HUDEP-2 (cell line): ENCODE measurements around the gene PKD1L1.

ENCODE experiments used
- DNase-seq, 76 experiments: peaks; one replicate each; lab custom pipeline; 2025; ENCODE audit not compliant: unreplicated experiment in 76 of 76; lab: John Stamatoyannopoulos, UW

PKD1L1 gene

GRCh38 chr7:47912332-47912731 lies 35.9 kb downstream of the PKD1L1 start:
- DNase-seq: no peak

GRCh38 chr7:47908720-47909119 lies 39.5 kb downstream of the PKD1L1 start:
- DNase-seq: no peak

DNA sequence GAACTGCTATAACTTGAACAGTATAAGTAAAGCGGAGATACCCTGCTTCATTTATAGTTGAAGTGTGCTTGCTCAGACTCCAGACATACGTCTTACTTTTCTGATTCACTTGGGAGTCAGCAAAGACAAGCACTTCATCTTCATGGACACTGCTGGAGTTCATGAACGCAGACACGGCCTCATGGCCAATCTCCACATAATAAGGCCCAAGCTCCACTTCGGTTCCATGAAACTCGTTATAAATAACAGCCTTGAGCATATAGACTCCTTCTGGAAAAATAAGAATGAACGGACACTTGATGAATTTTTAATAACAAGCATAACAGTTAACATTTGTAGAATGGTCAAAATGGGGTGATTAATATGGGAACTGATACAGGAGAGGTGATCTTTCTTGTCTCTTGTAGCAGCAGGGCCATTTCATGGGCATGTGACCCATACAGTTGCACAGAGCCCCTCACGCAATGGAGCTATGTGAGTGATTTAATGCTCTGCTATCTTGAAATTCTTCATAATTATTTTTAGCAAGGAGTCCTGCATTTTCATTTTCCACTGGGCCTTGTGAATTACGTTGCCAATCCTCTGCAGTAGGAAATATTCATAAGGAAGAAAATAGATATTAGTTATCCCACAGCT lies 40.2 kb downstream of the PKD1L1 start:
- no peak for DNase-seq

- no peak for DNase-seq
Measured at GRCh38 chr7:47906883-47907282, 41.4 kb downstream of the PKD1L1 start.

- DNase-seq: no peak
Measured at GRCh38 chr7:47905076-47905920, 43.0 kb downstream of the PKD1L1 start.

DNA sequence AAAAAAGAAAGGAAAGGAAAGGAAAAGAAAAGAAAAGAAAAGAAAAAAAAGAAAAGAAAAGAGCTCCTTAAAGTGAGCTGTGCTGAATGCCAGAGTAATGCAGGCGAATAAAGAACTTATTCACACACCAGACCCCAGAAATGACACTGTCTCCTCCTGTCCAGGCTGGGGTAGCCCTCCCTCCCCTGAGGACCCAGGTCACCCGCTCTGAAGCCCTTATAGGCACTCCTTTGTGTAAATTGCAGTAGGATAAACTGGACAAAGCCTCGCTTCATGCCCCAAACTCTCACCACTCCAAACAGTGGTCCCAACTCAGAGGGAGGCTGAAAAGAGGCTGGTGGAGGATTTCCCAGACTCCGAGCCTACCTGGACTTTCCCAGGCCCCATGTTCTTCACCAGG lies 46.3 kb downstream of the PKD1L1 start:
- DNase-seq: no peak

GRCh38 chr7:47901542-47901941 lies 46.7 kb downstream of the PKD1L1 start:
- DNase-seq: no peak

DNA sequence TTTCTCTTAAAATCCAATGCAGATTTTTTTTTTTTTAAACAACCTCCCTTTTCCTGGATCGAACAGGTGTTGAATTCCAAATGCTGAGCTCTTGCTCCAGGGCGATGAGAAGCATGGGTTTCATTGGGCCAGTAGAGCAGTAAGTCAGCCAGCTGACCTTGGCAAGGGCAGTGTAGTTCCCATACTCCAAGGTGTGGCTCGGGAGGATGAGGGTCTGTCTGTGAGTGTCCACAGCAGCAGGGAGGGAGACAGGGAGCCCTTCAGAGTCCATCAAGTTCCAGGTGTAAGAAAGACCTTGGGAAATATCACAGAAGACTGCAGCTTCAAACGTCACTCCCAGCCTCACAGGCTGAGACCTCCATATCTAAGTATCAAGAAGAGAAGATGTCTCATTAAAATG lies 50.4 kb downstream of the PKD1L1 start:
- no peak for DNase-seq

DNA sequence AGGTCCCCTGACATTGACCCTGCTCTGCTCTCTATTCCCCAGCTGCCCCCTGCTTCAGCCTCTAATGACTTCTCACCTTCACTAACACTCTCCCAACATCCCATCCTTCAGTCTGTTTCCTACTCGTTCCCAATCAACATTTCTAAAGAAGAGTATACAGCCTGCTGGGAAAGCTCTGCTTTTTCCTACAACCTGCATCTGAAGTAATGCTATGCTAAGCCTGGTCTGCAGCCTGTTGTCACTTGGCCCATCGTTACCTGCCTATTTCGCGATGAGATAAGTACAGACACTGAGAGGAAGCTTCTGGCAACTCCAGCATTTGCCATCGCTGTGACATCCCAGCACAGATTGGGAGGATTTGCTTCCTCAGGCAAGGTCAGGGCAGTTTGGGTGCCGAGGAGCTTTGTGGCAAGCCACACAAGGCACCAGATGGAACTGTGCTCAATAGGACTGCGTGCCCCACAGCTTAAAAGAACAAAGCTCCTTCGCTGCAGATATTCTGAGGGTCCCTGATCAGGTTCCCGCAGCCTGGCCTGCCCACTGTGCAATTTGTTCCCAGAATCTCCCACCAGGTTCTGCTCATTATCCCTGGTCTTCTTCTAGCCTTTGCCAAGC lies 51.4 kb downstream of the PKD1L1 start:
- no peak for DNase-seq

DNA sequence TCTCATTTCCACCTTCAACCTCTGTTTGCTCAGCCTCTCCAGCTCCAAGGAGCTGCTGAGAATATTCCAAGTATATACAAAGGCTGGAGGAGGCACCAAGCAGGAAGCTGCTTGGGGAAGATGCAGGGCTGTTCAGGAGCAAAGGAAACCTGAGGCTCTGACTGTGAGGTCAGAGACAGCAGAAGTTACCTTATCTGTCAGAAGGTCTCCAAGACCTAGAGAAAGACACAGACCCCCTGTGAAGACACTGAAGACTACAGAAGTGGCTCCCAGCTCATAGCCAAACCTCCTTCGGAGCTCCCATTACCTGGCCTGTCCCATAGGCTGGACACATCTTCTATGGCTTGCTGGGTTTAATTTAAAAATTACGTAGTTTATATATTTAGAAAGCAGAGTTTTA lies 53.2 kb downstream of the PKD1L1 start:
- no peak for DNase-seq

GRCh38 chr7:47893721-47894365 lies 54.4 kb downstream of the PKD1L1 start:
- no peak for DNase-seq

- peak in 10 of 76 experiments; percentile 3 to 19 (median 7) for DNase-seq
Measured at GRCh38 chr7:47893238-47893637, 55.0 kb downstream of the PKD1L1 start.

- DNase-seq: no peak
Measured at GRCh38 chr7:47890606-47891005, 57.7 kb downstream of the PKD1L1 start.

DNA sequence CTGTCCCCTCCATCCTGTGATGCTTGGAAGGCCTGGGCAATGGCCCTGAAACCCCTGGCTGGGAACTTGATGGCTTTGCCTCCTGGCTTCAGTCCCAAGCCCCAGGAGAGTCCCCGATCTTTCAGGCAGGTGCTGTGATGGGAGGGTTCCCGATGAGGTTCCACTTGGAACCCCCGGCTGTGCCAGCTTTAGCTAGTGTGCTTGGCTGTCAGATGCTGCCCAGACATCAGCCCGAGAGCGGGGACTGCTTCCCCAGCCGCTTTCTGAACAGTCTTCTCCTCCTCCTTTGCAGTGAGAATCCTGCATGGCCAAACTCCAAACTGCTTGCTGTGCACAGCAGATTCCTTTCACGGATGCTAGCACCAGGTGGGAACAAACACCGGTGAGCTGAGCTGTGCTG lies 58.1 kb downstream of the PKD1L1 start:
- DNase-seq: no peak

- DNase-seq: no peak
Measured at GRCh38 chr7:47889723-47890122, 58.5 kb downstream of the PKD1L1 start.

DNA sequence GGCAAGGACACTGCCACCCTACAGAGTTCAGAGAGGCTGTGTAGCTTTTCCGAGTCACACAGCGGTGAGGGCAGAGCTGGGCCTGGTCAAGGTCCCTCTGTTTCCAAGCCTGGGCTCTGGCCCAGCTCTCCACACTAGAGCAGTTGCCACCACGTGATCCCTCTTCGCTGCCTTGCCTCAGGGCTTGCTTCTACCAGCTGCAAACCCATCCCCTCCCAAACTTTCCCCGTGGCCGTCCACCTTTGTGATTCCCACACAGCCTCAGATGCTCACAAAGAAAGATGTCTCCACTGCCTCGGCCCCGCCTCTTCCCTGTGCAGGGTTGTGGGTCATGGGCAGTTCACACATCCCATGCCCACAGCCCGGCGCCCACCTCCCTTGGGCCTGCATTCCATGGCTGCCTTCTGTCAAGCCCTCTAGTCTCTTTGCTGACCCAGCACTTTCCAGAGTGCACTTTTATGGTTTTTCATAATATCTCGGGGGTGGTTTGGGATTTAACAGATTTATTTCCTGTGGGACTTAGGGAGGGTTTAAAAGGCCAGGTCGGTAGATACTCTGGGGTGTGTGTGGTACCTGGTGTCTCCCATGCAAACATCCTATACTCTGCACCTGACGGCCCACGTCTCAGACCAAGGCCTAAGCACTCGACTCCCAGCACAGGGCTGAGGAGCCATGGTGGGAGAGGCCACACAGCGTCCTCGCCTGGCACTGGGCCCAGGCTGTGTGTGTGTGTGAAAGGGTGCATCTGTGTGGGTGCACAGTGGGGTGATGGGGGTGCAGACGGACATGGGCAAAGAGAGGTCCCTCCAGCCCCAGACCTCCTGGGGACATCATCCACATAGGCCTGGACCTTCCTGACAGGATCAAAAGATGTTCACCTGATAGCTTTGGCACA lies 59.6 kb downstream of the PKD1L1 start:
- DNase-seq: no peak

GRCh38 chr7:47887016-47887640 lies 61.1 kb downstream of the PKD1L1 start:
- no peak for DNase-seq

DNA sequence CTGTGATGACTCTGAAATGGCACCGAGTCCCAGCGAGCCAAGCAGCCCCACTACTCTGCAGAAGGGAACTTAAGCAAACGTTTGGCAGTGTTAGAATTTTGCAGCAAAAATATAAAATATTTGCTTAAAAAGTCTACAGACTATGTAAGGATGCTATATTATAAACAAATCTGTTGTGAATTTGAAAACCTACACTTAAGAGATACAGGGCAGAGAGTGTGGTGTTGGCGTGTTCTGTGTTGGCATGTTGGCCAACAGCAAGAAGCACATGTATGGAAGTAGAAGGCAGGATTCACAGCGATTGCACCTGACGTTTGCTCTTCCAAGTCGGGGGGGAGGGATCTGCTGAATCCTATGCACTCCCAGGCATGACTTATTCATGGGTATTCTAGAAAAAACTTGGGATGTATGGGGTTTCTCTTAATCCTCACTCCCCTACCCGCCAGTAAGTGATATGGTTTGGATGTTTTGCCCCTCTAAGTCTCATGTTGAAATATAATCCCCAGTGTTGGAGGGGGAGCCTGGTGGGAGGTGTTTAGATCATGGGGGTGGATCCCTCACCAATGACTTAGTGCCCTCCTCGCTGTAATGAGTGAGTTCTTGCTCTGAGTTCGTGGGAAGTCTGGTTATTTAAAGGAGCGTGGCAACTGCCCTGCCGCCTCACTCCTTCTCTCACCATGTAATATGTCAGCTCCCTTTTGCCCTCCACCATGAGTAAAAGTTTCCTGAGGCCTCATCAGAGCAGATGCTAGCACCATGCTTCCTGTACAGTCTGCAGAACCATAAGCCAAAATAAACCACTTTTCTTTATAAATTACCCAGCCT lies 62.1 kb downstream of the PKD1L1 start:
- no peak for DNase-seq
